Dermis blood vessel endothelial cell (primary cell): Measurements from ENCODE around the gene GABRP. TPM values are rescaled to one million over a fixed set of nuclear protein-coding genes. Genes with fewer than 3 reads are reported as not detected.
"Not testable (repeated sequence)": the region's sequence is repeated elsewhere in the genome, so short reads cannot be mapped to it uniquely, and the experiment has no call there.

ENCODE experiments used
- DNase-seq: peaks from one replicate; pipeline ENCODE4 v3.0.0; 2010
- total RNA-seq: library from RNA; depleted of rRNA; stranded (reverse); fragments of >200 nt; gene quantifications from 2 replicates; pipeline ENCODE4 v1.2.3, GENCODE V29; 2014

GABRP gene, protein sequence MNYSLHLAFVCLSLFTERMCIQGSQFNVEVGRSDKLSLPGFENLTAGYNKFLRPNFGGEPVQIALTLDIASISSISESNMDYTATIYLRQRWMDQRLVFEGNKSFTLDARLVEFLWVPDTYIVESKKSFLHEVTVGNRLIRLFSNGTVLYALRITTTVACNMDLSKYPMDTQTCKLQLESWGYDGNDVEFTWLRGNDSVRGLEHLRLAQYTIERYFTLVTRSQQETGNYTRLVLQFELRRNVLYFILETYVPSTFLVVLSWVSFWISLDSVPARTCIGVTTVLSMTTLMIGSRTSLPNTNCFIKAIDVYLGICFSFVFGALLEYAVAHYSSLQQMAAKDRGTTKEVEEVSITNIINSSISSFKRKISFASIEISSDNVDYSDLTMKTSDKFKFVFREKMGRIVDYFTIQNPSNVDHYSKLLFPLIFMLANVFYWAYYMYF
- 0.51 and 0.84 TPM in 2 replicates for total RNA-seq

DNA sequence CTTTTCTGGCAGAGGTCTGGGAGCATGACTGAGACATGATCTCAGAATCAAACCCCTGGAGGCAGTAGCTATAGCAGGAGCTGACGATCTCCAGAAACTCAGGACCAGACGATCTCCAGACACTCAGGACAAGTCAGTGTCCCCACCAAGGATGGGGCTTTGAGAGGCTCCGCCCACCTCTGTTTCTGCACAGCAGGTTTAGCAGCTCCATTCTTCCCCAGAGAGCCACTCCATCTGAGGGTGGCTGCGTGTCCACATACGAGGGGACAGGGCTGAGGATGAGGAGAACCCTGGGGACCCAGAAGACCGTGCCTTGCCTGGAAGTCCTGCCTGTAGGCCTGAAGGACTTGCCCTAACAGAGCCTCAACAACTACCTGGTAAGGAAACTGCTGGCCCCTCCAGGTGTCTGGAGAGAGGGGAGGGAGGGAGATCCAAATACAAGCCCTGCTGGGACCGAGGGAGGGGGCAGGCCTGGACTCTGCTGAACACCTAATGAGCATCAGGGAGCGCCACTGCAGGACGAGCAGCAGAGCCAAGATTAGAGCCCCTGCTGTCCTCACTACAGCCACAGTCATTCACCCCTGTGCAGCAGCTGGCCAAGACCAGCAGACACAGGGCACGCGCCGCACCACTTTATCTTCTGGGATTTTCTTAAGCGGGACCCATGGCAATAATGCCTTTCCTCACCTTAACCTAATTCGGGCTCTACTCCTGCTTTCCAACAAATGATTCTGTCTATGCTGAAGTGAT is at the start of gene GABRP:
Gene GABRP, plus strand, starts transcription at position 228 of the 750 bp plus-strand sequence. CDS start 4,891 bp downstream, outside the sequence.
- DNase-seq: no peak

DNA sequence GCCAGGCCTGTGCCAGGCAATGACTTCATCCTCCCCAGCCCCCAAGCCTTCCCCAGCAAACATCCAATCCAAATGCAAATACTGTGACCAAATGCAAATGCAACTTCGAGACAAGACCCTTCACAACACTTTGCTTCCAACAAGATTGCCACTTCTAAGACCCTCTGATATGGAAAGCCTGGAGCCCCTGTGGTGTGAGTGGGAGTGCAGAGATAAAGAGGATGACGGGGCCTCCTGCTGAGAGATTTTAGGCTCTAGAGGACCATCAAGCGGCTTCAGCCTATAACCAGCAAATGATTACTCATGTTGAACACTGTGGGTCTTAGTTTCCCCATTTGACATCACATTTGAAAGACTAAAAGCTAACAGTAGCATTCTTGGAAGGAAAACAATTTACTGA is 46.6 kb upstream of the GABRP start:
- no peak for DNase-seq

DNA sequence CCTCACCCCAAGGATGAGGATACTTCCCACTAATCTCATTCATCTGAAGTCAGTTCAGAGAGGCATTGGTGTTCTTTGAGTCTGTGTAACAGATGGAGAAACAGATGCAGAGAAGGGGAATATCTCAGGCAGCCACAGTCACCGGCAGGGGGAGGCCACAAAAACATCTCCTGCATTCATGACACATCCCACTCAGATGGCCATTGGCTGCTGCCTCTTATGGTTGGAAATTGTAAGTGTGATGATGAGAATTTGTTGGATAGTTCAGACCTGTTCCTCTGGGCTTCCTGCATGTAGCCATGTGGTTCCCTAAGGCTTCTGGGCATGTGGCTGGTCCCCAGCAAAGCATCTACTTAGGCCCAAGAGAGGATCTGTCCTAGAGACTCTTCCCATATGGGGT is 45.9 kb upstream of the GABRP start:
- no peak for DNase-seq

DNA sequence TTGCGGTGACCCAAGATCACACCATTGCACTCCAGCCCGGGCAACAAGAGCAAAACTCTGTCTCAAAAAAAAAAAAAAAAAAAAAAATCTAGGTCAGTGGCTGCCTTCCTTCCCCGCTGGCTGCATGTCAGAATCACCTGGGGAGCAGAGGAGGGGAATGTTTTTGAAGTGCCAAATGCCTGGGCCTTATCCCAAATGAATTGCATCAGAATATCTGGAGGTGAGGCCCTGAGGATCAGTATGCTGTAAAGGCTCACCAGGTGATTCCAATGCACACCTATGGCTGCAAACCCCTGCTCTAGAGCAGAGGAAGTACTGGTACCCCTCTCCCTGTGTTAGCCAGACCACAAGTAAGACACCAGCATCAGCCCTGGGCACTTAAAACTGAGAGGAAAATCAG is 44.7 kb upstream of the GABRP start:
- no peak for DNase-seq

DNA sequence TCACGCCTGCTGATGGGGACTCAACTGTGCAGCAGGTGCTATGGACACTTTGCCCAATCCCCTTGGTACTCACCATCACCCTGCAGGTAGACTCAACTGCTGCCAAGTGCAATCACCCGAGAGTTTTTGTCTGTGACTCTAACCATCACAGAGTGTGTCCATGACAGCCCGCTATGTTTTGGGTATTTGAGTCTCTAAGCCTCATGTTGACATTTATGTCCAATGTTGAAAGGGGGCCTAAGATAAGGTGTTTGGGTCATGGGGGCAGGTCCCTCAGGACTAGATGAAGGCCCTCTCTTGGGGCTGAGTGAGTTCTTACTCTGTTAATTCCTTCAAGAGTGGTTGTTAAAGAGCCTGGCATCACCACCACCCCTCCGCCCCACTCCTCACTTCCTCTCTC is 44.1 kb upstream of the GABRP start:
- no peak for DNase-seq

DNA sequence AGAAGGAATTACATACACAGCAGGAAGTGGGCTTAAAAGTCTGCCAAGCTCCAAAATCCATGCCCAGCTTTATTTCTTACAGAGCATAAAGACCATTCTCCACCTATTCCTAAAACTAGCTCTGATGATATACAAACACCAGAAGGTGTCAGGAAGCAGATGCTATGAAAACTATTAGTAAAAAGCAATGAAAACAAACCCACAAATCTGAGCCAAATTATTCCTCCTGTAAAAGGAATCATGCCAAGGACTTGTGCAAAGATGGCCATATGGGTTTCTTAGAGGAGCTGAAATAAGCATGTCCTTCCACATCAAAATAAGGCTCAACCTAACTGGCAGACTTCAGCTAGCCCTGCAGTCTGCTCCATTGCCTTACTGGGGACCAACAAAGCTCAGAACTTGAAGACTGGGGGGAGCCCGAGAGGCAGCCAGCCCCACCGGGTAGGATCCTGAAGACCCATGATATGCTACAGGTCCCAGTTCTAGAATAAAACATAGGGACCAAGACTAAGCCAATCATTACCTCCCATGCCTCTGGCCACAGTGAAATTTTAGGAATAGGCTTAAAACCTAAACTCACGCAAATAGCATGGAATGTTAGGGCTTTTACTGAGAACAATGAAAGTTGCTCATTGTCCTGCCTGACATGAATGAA is 42.8 kb upstream of the GABRP start:
- DNase-seq: no peak

DNA sequence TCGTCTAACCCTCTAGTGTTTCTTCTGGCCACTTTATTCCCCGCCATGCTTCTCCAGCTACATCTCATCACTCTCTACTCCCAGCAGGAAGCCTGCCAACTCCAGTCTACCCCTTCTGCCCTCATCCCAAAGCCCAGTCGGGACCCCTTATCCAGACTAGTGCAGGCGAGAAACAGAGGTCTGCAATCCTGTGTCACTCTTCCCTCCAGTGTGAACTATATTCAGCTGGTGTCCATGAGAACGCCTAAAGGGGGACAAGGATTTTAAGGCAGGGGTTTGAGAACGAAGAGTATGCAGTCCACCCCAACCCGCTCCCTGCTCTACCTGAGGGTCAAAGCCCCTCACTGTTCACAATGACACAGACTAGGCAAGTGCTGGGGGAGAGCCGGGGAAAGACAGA is 41.7 kb upstream of the GABRP start:
- DNase-seq: no peak

DNA sequence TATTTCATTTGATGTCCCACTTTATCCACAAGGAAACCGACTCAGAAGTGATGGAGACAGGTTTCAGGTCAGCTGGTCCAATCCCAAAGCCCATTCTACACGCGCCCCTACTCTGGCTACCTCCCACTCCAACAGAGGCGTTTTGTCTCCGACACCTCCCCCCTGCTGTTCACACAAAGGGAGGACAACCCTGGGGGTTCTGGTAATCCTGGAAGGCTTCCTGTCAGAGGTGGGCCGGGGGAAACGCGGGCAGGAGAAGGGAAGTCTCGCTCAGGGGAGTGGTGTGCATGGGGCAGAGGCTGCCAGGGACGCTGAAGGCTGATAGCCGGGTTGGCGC is 39.7 kb upstream of the GABRP start:
- no peak for DNase-seq

DNA sequence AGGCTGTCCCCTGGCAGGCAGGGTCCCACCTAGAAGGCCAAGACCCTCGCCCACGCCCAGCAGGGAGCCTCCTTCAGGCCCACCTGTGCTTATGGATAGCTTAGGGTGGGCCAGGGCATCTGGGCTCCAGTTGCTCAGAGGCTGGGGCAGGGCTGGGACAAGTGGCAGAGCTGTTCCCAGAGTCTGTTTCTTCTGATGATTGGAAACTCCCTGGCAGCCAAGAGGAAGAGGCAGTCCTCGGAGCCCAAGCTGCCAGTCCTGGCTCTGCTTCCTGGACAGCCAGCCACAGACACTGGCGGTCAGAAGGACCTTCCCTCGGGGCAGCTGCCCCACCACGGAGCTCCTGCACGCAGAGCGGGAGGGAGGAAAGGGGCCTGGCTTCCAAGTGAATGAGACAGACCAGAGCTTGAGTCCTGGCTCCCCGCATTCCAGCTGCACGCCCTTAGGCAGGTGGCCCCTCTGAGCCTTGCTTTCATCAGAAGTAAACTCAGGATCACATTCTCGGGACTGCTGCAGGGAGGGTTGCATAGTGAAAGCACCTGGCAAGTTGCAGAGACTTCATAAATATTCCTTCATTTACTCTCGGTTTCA is 37.9 kb upstream of the GABRP start:
- DNase-seq: peak; percentile 47

DNA sequence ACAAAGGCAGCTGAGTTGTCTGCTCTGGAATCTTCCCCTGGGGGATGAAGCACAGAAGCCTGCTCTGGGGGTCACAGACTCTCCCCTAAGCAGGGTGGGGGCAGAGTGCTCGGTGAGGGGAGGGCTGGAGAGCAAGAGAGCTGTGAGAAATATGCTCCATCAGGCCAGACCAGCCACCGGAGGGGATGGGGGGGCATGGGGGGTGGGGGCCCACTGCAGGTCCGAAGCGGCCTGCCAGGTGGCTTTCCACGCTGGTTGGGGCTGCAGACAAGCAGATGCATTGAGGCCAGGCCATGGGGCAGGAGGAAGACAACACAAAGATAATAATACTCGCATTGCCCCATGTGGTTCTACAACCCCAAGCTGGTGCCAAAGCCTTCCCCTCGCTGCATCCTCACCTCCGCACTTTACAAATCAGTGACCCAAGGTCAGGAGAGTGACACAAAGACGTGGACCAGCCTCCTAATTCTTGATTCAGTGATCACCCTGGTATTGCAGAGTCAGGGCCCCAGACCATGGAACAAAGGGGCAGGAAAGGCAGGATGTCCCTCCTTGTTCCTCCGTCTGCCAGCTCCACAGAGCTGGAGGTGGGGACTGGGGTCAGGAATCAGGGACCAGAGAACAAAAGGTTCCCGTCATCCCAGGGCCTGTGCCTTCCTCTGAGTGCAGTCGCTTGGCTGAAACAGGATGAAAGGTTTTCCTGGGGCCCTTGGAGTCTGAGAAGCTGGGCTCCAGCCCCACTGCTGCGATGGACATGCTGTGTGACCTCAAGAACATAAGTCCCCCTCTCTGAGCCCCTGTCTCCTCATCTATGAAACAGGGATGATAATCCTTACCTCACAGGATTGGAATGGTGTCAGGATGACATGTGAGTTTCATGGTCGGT is 37.2 kb upstream of the GABRP start:
- peak; percentile 34 for DNase-seq

DNA sequence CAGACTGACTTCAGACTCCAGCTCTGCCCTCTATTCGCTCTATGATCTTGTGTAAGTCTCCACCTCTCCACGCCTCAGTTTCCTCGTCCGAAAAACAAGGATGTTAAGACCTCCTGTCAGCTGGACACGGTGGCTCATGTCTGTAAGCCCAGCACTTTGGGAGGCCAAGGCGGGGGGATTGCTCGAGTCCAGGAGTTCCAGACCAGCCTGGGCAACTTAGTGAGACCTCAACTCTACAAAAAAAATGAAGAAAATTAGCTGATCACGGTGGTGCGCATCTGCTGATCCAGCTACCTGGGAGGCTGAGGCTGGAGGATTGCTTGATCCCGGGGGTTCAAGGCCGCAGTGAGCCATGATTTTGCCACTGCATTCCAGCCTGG is 36.6 kb upstream of the GABRP start:
- DNase-seq: no peak

DNA sequence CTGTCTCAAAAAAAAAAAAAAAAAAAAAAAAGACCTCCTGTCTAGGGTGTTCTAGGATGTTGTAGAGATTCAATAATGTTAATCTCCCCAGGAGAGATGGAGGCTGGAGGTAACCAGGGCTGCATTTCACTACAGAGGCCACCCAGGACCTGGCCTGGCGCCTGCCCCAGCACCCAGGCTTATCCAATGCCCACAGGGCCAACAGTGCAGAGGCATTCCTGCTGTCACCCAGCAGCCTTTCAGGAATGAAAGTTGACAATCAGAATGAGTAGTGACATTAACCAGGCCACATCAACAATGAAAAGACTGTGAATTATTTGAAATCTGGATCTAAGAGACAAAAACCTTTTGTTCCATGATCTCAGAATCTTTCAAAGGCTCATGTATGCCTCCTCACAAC is 36.2 kb upstream of the GABRP start:
- DNase-seq: no peak

DNA sequence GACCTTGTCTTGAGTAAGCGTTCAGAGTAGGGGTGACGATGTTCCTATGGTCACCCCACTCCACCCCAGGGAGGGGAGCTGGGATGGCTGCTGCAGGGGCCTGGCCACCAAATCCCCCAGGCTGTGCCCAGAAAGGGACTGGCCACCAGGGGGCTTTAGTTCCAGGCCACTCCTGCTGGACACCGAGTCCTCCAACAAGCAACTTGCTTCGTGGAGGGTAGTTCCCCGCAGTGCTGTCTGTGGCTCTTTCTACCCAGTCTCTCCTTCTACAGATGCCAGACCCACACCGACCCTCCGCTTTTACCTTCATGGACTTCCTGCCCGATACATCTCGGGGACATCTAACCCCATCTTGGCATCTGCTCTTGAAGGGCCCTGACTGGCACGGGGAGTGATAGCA is 35.7 kb upstream of the GABRP start:
- peak; percentile 67 for DNase-seq

DNA sequence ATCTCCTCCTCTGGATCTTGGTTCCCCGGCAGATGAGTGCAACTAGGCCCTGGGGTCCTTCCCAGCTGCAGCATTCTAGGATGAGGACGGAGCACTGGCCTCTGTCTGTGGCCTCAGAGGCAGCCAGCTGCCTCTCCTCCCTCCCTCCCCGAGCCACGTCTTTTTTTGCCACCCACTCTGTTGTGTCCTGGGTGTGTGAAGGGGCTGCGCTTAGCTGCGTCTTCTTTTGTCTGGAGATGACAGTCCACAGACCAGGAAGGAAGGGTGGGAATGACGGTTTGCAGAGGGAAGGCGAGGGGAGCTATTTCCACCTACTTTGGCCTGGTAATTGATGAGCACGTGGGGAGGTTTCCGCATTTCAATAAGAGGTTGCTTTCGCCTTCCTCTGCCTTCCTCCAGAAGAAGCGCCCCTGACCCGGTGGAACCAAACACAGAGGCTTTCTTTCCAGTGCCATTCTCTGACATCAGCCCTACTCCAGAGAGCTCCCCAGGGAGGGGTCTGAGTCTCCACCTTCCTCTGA is 34.5 kb upstream of the GABRP start:
- DNase-seq: no peak

DNA sequence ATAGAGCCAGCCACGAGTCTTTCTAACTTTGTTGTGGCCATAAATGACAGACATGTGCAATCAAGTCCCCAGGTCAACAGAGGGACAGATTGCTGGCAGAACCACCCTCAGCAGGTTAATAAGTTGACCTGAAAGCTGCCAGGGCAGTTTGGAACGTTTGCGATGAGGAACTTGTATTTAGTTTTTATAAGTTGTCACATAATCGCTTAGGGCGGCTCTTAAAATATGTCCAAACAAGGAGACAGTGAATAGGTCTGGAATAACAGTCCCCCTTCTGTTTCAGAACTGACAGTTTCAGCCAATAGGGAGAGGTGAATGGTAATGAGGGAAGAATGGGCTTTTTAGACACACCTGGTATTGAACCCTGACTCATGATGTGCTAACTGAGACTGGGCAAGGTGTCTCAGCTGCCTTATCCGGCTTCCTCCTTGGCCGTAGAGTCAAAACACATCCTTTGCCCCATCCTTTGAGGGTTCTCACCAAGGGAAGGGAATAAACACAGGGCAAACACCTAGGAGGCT is 33.6 kb upstream of the GABRP start:
- no peak for DNase-seq

DNA sequence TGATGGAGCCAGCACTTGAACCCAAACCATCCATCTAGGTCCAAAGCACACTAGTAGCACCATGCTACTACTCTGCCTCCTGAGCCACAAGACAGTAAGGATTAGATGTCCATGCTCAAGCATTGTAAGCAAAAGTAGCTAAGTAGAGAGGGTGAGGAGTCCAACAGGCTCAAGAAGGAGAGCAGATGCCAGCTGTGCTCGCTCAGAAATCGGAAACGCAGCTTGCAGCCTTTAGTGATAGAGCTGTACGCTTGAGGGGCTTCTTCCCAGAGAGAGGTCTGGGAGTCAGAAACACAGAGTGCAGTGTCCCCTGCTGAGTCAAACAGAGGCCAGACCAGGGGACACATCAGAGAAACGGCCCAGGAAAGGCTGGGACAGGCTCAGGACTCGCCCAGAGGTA is 32.7 kb upstream of the GABRP start:
- no peak for DNase-seq

DNA sequence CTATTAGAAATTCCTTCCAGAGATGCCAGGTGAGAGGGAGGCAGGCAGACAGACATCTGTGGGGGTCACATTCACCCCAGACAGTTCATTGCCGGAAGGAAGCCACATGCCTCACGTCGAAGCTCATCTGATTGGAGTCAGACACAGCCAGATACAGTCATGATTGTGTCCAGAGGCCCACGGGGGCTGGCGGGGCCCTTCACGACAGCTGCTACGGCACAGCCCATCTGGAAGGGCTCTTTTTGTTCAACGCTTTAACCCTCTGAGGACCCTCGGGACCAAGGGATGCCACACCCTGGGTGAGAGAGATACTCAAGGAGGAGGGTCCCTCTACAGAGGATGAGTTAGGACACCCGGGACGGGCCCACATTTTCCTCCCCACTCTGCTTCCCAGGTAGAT is 31.9 kb upstream of the GABRP start:
- DNase-seq: no peak

DNA sequence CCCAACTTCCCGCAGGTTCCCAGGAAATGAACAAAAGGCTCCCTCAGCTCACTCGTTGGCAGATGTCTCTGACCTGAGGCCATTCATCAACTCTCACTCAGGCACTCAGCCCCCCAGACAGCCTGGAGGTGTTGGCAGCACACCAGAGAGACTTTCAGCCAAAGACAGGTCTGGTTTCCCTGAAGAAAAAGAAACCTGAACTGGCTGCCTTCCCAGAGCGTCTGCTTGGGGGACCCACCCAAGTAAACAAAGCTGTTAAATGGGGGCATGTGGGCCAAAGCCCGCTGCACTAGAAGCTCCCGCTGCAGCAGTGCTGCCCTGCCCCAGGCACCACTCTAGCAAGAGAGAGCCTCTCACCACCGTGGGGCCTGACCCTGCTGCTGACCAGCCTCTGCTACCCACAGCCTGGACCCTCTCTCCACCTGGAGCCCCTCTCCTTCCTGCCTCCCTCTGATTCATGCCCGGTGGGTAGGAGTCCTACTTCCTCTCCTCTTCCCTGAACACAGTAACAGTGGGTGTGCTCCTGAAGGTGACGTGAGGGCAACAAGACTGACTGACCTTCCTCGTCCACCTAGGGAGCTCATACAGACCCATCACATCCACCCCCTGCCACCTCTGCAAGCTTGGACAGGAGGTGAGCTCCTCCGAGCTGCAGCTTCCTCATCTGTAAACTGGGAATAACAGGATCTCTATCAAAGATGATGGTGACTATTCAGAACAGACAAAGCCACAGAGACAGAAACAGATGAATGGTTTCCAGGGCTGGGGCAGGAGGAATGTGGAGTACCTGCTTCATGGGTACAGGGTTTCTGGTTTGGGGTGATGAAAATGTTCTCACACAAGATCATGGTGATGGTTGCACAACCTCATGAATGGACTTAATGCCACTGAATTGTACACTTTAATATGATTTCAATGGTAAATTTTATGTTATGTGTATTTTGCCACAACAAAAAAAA is 31.0 kb upstream of the GABRP start:
- DNase-seq: no peak

DNA sequence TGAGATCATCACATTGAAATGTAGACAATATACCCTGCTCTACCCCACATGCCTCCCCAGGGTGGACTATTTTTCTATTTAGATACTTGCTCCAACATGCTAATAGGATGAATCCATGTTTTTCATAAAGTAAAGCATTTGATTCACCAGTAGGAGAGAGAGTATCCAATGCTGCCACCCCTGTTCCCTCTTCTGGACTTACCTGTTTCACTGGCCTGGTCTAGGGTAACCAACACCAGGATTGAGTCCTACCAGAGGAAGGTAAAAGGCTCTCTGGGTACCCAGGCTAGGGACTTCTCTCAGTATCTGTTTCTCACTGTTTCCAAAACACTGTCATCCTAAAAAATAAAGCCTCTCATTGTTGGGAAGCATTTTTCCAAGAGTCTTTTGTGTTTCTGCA is 30.2 kb upstream of the GABRP start:
- no peak for DNase-seq

DNA sequence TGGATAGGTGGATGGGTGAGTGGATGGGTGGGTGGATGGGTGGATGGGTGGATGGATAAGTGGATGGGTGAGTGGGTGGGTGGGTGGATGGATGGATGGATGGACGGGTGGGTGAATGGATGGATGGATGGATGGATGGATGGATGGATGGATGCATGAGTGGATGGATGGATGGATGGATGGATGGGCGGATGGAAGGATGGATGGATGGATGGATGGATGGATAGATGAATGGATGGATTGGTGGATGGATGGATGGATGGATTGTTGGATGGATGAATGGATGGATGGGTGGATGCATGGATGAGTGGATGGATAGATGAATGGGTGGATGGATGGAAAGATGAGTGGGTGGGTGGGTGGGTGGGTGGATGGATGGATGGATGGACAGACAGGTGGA is 29.0 kb upstream of the GABRP start:
- DNase-seq: not testable (repeated sequence)
